MV-4-11 (cell line): Measurements from ENCODE around the gene PRRC2A.

Experiments
- DNase-seq: peaks from one replicate; lab custom pipeline; 2025; lab: John Stamatoyannopoulos, UW

Gene PRRC2A

GRCh38 chr6:31626952-31627351 lies 6.4 kb downstream of the PRRC2A start:
- no peak for DNase-seq

- DNase-seq: no peak
Observed at GRCh38 chr6:31627690-31628287, 7.3 kb downstream of the PRRC2A start.

DNA sequence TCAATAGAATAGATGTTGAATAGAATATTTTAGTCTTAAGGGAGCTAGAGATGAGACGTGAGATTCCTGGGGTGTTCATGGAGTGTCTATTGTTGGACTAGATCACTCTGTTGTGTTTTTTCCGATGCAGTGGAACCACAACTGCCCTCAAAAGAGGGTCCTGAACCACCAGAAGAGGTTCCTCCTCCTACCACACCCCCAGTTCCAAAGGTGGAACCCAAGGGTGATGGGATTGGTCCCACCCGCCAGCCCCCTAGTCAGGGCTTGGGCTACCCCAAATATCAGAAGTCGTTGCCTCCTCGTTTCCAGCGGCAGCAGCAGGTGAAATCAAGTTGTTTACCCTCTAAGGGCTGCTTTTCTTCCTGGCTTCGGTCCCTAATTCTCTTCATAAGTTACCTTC lies 8.5 kb downstream of the PRRC2A start:
- DNase-seq: no peak

GRCh38 chr6:31630177-31630934 lies 9.8 kb downstream of the PRRC2A start:
- no peak for DNase-seq

DNA sequence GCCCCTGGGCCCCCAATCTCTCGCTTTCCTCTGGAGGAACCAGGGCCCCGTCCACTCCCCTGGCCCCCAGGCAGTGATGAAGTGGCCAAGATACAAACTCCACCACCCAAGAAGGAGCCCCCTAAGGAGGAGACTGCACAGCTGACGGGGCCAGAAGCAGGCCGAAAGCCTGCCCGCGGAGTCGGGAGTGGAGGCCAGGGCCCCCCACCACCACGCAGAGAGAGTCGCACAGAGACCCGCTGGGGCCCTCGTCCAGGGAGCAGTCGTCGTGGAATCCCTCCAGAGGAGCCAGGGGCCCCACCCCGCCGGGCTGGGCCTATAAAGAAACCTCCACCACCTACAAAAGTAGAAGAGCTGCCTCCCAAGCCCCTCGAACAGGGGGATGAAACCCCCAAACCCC lies 10.7 kb downstream of the PRRC2A start:
- no peak for DNase-seq

DNA sequence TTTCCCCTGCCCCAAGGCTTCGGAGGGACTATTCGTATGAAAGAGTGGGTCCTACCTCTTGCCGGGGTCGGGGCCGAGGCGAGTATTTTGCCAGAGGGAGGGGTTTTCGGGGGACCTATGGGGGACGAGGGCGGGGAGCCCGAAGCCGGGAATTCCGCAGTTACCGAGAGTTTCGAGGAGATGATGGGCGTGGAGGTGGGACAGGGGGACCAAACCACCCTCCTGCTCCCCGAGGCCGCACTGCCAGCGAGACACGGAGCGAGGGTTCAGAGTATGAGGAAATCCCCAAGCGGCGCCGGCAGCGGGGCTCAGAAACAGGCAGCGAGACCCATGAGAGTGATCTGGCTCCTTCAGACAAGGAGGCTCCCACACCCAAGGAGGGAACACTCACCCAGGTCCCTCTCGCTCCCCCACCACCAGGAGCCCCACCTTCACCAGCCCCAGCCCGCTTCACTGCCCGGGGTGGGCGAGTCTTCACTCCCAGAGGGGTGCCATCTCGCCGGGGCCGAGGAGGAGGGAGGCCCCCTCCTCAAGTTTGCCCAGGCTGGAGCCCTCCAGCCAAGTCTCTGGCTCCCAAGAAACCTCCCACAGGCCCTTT lies 11.3 kb downstream of the PRRC2A start:
- no peak for DNase-seq

DNA sequence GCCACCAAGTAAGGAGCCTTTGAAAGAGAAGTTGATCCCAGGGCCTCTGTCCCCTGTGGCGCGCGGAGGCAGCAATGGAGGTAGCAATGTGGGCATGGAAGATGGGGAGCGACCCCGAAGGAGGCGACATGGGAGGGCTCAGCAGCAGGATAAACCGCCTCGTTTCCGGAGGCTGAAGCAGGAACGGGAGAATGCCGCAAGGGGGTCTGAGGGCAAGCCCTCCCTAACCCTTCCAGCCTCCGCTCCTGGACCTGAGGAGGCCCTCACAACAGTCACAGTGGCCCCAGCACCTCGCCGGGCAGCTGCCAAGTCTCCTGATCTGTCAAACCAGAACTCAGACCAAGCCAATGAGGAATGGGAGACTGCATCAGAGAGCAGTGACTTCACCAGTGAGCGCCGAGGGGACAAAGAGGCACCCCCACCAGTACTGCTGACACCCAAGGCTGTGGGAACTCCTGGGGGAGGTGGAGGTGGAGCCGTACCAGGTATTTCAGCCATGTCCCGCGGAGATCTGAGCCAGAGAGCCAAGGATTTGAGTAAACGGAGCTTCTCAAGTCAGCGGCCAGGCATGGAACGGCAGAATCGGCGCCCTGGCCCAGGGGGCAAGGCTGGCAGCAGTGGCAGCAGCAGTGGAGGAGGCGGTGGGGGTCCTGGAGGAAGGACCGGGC lies 11.9 kb downstream of the PRRC2A start:
- DNase-seq: no peak

GRCh38 chr6:31633447-31633846 lies 12.9 kb downstream of the PRRC2A start:
- DNase-seq: no peak

DNA sequence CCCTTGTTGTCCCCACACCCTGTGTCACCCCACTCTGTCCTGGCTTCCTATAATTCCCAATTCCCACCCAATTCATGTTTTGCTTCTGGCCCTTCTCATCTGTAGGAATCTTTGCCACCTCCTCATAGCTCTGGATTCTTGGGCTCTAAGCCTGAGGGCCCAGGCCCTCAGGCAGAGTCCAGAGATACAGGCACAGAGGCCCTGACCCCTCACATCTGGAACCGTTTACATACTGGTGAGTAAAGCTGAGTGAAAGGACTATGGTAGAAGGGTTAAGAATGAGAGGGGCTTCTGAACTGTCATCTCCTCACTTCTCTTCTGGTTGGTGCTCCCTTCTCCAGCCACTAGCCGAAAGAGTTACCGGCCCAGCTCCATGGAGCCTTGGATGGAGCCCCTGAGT lies 13.6 kb downstream of the PRRC2A start:
- no peak for DNase-seq

GRCh38 chr6:31634969-31635575 lies 14.6 kb downstream of the PRRC2A start:
- no peak for DNase-seq

- DNase-seq: no peak
Observed at GRCh38 chr6:31636698-31637596, 16.4 kb downstream of the PRRC2A start.

- no peak for DNase-seq
Observed at GRCh38 chr6:31639043-31639442, 18.5 kb downstream of the PRRC2A start.

- DNase-seq: peak; percentile 57
Observed at GRCh38 chr6:31639449-31639861, 18.9 kb downstream of the PRRC2A start.

DNA sequence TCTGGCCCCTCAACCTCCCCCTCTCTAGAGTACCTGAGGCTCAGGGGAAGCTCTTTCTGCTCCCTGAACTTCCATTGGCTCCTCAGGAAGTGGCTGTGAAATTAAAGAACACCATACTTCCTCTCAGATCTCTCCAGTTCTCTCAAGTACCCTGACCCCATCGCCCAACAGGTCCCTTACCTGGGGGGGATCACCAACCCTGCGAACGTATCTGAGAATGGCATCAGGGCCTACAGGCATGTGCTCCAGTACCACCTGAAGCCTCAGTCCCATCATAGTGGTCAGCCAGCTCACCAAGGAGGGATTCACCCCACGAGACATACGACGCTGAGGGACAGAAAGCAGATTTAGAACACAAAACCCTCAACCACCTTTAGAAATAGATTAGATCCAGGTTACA lies 20.1 kb downstream of the PRRC2A start:
- no peak for DNase-seq

- no peak for DNase-seq
Observed at GRCh38 chr6:31641370-31641769, 20.9 kb downstream of the PRRC2A start.

GRCh38 chr6:31642798-31643570 lies 22.5 kb downstream of the PRRC2A start:
- DNase-seq: no peak

DNA sequence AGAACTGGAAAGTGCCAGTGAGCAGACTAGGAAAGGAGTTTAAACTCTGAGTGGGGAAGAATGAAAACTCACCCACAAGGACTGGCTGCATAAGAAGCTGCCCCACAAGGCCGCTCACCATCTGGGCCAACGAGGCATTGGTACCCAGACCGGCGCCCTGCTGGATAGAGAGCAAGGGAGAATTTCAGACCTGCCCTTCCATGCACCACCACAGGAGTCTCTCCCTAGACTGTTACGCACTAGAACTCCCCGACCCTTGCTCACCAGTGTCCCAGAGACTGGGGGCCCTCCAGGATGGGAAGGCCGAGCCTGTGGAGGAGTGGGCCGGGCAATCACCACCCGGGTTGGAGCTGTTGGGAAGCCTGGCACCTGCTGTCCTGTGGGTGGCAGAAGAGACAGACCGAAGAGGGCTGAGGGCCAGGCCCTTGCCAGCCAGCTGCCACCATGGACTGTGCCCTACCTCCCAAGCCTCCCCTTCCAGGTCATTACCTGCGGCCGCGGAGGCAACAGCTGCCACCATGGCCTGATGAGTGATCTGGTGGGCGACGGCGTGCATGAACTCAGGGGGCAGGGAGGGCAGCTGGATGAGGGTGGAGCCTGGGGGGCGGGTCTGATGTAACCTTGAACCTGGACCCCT lies 23.4 kb downstream of the PRRC2A start:
- no peak for DNase-seq

DNA sequence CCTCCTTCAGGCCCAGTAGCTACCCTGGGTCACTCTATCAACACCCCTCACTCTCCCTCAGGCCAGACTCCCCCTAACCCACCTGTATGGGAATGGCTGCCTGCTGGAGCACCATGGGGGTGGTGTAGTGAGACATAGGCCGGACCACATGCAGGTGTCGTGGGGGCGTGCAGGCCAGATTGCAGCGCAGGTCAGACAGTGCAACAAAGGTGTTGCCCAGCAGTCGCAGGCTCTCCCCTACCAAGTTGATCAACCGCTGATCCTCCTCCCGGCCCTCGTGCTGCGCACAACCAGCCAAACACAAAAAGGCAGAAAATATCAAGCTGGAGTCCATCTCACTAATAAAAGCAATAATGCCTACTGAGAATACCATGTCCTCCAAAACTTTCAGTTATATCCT lies 24.8 kb downstream of the PRRC2A start:
- no peak for DNase-seq

DNA sequence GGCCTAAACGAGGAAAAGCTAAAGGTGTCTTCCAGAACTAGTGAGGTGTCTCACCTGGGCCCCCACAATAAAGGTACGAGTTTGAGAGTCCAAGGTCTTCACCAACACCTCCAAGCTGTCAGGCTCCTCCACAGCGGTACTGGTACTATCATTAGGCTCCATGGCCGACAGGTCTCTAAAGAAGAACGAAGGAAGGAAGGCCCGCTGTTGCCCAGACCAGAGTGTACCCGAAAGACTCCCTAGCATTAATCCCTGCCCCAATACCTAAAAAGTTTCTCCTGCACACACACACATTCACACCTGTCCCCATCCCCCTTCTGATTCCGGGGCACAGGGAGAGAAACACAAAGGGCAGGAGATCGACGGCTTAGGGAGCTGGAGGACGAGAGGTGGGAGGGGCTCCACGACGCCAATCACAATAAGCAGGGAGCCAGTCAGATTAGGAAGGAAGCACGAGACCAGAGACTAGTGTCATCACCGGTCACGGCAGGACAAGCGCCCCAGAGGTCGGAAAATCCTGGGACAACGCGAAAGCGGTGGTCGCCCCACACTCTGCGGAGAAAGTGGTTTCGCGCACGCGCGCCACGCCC lies 31.2 kb downstream of the PRRC2A start:
- DNase-seq: peak; percentile 71
